HG03439 (cell line): ENCODE data around the gene BHLHA15.

ENCODE experiments used
- ATAC-seq: cut with Tn5 transposase; IDR thresholded peaks from one replicate; pipeline ENCODE4 v1.9.1; 2021; ENCODE audit warnings: mild to moderate bottlenecking, moderate library complexity; ENCODE audit not compliant: unreplicated experiment

The BHLHA15 gene

DNA sequence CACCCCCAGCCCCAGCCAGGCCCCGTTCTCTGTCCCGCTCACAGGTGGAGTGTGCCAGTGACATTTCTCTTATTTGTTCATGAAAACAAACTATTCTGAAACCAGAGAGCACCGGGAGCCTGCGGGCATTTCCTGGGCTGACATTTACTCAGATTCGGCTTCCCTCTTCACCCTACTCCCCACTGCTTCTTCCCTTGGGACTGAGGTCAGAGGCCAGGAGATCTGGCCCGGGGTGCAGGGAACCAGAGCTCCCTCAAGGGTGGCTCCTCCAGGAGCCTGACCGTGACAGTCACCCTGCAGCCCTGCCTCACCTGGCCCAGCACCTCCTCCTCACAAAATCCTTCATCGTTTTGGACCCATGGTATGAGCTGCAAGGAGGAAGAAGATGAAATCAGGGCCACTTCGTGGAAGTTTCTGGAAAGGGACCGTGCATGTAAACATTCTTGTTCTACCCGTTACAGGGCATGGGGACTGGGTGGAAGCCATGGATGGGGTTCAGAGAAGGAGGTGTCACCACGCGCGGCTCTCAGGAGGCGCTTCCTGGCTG is 12.2 kb downstream of the BHLHA15 start:
- no peak for ATAC-seq

DNA sequence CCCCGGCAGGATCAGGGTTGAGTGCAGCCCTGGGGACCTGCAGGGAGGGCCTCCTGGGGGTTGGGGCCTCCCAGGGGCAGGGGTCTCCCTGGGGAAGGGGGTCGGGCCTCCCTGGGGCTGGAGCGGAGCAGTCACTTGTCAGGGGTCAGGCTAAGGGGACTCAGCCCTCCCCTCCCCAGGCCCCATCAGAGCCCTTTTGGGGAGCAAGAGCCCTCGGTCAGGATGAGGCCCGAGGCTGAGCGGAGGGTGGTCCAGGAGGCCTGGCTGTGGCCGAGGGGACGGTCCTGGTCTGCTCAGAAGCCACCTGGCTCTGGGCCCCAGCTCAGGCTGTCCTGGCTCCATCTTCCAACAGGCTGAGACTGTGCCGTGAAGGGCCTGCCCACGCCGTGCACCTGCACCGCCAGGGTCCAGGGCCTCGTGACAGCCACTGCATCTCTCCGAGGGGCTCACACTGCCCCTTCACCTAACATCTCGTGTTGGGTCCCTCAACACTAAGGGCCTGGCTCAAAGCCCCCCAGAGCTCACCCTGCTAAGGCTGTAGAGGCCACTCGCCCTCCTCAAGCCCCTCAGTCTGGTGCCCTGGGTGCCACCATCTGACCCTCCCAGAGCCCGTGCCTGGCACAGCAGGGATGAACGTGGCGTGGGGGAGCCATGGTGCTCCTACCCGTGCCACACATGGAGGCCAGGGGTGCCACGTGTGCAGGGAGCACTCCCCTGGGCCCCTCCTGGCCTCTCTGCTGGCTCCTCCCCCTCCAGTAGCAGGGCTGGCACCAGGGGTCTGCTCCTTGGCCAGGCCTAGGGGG is 12.9 kb downstream of the BHLHA15 start:
- ATAC-seq, result no peak

DNA sequence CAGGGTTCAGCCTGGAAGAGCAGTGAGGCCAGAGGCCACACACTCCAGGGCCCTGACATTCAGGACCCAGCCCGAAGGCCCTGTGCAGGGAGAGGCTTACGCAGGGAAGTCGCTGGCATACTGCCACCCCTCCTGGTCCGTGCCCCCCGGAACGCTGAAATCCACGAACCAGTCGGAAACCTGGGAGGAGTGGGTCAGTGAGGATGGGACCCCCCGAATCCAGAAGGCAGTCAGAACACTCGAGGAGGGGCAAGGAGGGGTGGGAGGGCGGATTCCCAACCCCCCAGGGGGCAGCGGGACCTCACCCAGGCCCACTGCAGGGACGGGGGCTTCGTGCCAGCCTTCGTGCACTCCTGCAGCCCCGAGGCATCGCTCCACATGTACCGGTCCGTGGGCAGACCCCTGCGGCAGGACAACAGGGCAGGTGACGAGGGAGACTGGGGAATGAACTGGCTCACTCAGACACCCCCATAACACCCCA is 13.5 kb downstream of the BHLHA15 start:
- no peak for ATAC-seq

DNA sequence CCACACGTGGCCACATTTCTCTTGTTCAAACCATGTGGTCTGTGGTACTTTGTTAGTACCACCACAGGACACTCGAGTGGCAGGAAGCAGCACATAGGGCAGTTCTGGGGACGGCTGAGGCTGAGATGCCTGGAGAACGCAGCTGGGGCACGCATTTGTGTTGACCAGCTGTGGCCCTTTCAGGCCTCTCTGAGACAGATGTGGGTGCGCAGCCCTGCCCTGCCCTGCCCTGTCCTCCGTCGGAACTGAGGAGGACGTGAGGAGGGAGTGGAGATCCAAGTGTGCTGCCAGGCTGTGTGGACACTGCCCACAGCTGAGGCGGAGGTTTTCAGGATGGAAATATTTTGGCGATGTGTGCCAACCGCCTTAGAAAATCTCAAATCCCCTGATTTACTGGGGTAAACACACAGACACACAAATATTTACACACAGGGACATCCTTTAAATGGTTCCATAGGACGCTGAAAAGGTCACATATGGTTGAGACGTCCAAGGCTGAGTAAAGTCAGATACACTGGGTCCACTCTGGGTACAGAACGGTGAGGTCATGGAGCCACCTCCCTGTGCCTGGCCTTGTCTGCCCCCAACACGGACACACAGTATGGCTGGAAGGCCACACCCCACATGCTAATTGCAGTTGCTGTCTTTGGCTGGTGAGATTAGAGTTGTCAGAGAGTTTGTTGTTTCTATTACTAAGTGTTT is 14.8 kb downstream of the BHLHA15 start:
- ATAC-seq, result no peak

DNA sequence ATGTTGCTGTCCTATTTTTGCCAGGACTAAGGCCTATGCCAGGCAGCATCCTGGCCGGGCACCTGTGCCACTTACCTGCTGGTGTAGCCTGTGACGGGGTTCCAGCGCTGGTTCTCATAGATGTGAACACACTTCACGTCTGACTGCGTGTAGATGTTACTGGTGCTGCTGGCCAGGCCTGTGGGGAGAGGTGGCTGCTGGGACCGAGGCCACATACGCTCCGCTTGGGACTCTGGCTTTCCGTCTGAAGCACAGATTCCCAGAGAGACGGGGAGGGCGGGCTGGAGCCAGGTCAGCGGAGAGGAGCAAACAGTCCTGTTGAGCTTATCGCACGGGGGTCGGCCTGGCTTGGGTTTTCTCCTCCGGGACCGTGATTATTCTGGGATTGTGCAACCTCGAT is 16.7 kb downstream of the BHLHA15 start:
- no peak for ATAC-seq

DNA sequence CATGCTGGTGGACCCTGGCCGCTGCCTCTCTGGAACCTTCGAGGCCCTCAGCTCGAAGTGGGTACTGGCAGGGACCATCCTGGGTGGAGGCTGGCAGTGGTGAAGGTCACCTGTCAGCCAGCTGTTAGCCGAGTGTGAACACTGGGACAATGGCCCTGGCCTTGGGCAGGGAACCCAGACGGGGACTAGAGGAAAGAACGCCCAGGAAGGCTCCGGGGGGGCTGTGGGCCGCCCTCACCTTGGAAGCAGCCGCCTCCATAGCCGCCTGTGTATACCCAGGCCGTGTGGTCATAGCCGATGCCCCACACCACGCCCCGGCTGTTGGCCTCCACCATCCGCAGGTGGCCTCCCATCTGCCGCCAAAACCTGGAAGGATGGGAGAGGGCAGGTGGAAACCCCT is 17.6 kb downstream of the BHLHA15 start:
- no peak for ATAC-seq

DNA sequence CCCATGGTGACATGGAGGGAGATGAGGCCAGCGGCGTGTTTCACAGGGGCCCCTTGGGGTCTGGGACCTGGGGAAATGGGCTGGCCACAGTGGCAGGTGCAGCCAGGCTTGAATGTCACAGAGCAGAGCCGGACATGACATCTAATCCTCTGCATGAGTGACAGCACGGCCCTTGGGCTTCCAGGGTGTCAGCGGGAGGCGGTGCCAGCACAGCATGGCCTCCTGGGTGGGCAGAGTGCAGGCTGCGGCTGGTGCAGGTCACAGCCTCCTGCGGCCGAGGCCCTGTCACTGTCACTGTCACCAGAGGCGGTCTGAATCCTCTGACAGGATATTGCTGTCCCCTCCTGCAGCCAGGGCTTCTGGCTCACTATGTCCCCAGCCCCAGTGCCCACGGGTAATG is 18.2 kb downstream of the BHLHA15 start:
- ATAC-seq, result no peak

DNA sequence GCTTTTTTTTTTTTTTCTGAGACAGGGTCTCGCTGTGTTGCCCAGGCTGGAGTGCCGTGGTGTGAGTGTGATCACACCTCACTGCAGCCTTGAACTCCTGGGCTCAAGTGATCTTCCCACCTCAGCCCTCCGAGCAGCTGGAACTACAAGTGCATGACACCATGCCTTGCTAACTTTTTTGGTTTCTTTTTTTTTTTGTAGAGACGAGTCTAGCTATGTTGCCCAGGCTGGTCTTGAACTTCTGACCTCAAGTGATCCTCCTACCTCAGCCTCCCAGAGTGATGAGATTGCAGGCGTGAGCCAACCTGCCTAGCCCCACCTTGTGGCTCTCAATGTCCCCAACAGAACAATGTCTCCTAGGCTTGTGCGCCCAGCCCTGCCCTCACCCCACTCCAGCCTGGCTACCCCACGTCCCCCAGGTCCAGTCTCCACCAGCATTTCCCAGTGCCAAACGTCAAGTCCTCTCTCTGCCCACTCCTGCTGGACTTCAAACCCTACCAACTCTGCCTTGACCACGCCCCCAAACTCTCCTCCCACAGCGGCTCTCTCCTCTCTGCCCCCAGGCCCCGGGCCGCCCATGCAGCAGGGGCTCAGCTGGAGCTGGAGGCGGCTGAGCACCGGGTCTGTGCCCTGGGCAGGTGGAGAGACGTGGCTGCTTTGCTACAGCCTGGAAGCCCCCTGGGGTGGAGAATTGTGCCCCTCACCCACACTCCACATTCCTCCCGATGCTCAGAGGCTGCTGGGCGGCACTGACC is 18.9 kb downstream of the BHLHA15 start:
- ATAC-seq, result no peak

DNA sequence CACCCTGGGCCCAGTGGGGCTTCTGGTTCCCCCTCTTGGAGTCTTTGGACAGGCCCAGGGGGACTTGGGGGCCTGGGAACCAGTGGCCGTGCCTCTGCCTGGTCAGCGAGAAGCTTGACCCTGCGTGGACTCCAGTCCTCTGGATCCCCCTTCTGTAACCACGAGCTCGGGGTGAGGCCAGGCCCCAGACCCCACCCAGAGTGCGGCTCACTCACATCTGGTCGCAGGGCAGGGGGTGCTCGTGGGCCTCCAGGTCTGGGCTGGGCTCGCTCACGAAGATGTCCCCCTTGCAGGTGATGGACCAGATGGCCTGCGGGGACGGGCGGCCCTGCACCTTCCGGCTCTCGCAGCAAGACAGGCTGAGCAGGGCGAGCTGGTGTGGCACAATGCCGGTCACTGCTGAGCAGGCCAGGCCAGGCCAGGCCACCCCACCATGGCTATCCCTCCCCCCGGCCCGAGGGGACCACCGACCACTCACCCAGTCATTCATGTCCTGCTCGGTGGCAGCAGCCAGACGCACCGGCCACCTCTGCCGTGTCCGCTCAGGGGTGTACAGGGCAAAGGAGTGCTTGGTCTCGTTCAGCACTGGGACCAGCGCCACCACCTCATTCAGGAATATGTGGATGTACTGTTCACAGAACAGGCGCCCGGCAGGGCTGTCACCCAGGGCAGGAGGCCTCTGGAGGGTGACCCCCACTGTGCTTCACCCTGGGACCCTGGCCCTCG is 19.7 kb downstream of the BHLHA15 start:
- no peak for ATAC-seq

DNA sequence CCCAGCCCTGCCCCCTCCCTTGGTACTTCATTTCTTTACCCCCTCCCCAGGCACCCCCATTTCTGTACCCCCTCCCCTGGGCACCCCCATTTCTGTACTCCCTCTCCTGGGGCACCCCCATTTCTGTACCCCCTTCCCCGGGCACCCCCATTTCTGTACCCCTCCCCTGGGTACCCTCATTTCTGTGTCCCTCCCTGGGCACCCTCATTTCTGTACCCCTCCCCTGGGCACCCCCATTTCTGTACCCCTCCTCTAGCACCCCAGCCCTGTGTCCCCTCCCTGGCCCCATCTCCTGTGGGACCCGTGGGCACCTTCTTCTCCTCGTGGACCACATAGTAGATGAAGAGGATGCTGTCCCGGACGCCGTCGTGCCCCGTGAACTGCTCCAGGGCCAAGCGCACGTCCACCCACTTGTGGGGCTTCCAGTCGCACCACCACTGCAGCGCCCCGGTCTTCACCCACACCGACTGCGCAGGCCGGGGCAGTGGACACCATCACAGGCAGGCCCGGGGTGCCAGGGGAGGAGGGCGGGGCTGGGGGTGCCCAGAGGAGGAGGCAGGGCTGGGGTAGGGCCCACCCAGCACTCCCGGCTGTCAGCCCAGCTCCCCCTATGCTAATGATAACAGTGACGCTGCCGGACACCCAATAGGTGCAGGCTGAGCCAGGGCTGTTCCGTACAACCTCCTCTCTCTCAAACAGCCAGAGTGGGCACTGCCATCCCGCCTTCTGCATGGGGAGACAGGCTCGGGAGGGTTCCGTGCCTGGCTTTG is 20.4 kb downstream of the BHLHA15 start:
- no peak for ATAC-seq

DNA sequence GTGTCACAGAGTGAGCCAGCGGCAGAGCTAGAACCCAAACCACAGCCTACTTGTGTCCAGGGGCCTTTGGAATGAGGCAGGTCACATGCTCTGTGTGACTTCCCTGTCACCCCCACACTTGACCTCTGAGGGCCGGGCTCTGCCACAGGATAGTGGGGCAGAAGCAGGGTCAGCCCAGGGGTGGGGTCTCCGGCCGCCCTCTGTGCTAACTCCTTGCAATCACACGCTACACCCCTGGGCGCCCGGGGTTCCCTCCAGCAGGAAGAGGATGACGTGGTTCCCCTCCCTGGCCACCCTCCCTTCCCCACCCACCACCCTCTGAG is 21.0 kb downstream of the BHLHA15 start:
- ATAC-seq, result no peak

DNA sequence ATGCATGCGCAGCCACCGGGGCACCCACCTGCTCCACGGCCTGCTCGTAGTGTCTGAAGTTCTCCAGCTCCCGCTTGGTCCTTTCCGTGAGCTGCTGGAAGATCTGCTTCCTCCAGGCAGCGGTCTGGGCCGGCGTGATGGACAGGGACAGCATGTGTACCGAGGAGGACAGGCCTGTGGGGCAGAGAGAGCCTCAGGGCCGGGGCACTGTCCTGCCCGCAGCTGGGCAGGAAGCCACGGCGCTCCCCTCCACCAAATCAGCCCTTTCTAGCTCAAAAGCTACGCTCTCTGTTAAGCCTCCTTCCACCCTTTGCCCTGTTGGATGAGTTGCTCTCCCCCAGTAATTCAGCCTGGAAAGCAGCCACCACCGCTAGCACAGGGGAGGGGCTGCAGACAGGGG is 21.6 kb downstream of the BHLHA15 start:
- ATAC-seq, result no peak

DNA sequence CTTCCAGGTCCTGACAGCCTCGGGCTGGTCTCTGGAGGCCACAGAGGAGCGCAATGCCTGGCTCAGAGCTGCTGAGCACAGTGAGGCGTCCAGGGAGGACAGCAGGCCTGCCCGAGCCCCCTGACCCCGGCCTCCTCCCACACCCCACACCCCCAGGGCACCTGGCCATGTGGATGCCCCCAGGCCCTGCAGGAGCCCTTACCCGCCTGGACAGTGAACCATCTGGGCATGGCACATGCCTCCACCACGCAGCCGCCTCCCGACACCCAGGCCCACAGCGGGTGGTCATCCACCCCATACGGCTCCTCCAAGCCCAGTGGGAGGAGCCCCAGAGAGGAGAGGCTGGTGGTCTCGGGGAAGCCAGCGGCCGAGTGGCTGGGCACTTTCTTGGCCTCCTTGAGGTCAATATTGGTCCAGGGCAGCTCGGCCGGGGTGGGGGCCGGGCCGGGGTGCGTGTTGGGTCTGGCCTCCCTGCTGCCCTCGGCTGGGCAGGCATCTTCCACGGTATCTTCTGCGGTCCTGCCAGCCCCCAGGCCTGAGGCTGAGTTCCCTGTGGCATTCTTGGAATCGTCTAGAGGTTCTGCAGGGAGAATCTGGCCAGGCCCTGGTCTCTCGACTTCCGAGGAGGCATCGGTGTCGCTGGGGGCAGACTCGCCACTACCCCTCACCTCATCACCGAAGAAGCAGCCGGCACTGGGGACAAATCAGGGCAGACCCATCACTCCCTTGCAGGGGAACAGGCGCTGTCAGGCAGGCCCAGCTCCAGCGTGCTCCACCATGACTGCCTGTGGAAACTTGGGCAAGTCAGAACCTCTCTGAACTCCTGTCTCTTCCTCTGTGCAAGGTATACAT is 22.2 kb downstream of the BHLHA15 start:
- ATAC-seq, result no peak

DNA sequence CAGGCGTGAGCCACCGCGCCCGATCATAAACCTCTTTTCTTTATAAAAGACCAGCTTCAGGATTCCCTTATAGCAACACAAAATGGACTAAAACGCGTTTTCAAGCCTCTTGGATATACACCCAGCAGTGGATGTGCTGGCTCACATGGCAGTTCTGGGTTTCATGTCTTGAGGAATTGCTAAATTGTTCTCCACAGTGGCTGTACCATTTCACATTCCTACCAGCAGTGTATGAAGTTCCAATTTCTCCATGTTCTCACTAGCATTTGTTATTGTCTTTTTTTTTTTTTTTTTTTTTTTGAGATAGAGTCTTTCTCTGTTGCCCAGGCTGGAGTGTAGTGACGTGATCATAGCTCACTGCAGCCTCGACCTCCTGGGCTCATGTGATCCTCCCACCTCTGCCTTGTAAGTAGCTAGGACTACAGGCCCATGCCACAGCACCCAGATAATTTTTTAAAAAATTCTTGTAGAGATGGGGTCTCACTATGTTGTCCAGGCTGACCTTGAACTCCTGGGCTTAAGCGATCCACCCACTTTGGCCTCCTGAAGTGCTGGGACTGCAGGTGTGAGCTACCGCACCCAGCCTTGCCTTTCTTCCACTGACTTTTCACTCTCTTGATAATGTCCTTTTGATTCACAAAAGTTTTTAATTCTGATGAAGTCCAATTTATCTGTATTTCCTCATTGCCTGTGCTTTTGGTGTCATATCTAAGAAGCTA is 23.3 kb downstream of the BHLHA15 start:
- ATAC-seq, result no peak

DNA sequence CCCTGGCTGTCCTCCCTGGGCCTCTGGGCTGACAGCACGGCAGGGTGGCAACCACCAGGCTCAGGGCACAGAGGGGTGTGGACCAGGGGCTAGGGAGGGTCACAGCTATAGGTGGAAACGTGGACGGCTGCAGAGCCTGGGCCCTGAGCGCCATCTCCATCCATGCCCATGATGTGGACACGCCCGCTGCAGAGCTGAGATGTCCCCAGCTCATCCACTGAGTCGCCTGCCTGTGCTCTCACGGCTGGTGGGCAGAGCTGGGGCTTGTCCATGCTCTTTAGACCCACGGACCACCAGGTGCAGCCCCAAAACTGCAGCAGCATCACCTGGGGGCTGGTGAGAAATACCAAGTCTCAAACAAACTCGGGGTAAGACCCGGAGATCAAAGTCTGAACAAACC is 24.7 kb downstream of the BHLHA15 start:
- ATAC-seq, result no peak

DNA sequence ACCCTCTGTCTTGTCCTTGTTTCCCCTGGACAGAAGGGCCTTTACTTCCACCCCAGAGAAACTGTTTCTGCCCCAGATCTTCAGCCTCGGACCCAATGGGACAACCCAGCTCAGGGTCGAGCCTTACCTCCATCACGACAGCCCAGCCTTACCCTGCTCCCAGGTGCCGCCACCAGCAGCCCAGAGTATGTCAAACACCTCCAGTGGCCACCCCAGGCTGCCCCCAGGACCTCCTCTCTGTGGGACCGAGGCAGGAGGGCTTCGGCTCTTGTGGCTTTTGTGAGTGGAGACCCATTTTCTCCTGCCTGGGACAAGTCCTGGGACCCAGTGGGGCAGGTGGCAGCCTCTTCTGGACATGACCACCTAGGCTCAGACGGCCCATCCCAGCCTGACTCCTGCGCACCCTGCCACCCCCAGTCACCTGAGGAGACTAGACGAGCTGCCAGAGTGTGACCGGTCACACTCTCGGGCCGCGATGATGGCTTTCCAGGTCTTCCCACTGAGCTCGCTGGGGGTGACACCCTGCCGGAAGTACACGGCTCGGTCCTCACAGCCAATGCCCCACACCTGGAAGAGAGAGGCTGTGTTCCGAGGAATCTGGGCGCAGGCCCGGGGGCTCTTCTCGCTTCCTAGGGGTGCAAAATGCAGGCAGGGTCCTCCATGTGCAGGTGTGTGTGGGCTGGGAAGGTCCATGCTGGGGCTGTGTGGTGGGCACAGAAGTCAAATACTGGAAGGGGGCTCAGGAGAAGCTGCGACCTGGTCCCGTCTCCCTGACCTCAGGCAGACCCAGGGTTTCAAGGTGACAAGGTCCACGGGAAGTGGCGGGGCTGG is 25.3 kb downstream of the BHLHA15 start:
- ATAC-seq, result no peak

DNA sequence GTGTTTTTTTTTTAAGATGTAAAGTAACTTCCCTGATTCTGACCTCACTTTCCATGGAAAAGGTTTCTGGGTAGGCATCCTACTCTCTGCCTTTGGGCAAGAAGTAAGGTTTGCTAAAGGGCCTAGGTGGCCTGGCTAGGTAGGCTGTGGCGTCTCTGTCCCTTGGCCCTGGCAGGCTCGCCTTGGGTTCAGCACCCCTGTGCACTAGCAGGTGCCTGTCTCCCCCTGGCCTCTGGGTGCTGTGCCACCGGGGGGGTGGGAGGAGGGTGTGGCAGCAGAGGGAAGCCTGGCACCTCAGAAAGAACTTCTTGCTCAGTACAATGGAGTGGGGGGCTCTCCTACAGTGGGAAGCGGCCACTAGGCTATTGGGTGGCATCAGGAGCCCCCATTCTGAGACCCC is 26.8 kb downstream of the BHLHA15 start:
- no peak for ATAC-seq

DNA sequence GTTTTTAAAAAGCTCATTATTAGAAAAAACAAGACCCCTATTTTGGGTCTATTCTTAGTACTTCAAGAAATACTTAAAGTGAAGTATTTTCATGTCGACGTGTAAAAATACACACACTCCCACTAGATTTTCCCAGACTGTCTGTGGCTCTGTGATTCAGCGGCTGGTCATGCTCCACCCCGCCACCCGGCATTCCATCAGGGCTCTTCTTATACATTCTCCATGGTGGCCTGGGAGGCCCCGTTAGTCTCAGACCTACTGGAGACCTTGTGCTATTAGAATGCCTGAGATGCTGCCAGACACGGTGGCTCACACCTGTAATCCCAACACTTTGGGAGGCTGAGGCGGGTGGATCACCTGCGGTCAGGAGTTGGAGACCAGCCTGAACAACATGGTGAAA is 27.7 kb downstream of the BHLHA15 start:
- ATAC-seq, result no peak
